ENCODE measurements around the gene PPM1B. TPM values are rescaled to one million over a fixed set of nuclear protein-coding genes. Genes with fewer than 3 reads are reported as not detected.

PPM1B gene
- total RNA-seq, 3 donors from 2014 or later (not counting 1 experiment from before 2014, with no cell fraction given): 79.9 to 102 (median 98.8) TPM

- DNase-seq (no peak), ATAC-seq (no peak)
- Histone ChIP-seq H3K4me1 (ENCODE audit: control insufficient read depth, insufficient read depth, low read length) (peaks cover 21% of the 10 kb centered on the region), H3K36me3 (ENCODE audit: control insufficient read depth, insufficient read depth, low read length) (no peaks in the 10 kb centered on the region), H3K9me3 (ENCODE audit: control insufficient read depth, insufficient read depth, low read length) (no peaks in the 10 kb centered on the region), H3K27ac (ENCODE audit: low read length) (no peak overlapping the region), H3K4me3 (ENCODE audit: low read length) (no peak overlapping the region), H3K27me3 (ENCODE audit: control insufficient read depth, insufficient read depth, low read length) (no peaks in the 10 kb centered on the region)
- Mint-ChIP-seq H3K4me1 (peaks cover 77 to 87% of the 10 kb centered on the region in 2 donors), H3K27me3 (ENCODE audit: low read depth in 2 of 2) (no peaks in the 10 kb centered on the region), H3K9me3 (no peaks in the 10 kb centered on the region), H3K27ac (peak overlapping the region; percentile 68 to 94), H3K36me3 (no peaks in the 10 kb centered on the region), H3K4me3 (no peak overlapping the region)
- no peak for TF ChIP-seq CTCF (IDR thresholded peaks at IDR 0.05)
- WGBS (ENCODE audit: insufficient coverage): 0% methylated on average over 1 of the region's 3 CpGs
- intact Hi-C loops (cut with micrococcal nuclease): no loop called here
Observed at GRCh38 chr2:44188696-44189095, 20.0 kb downstream of the PPM1B start.

- whole genome bisulfite sequencing (ENCODE audit: insufficient coverage): 67% methylated on average over 4 of the region's 4 CpGs
- Histone ChIP-seq H3K4me1 (ENCODE audit: control insufficient read depth, insufficient read depth, low read length) (peaks cover 18% of the 10 kb centered on the region), H3K27me3 (ENCODE audit: control insufficient read depth, insufficient read depth, low read length) (no peaks in the 10 kb centered on the region), H3K27ac (ENCODE audit: low read length) (no peak overlapping the region), H3K4me3 (ENCODE audit: low read length) (no peak overlapping the region), H3K36me3 (ENCODE audit: control insufficient read depth, insufficient read depth, low read length) (no peaks in the 10 kb centered on the region), H3K9me3 (ENCODE audit: control insufficient read depth, insufficient read depth, low read length) (no peaks in the 10 kb centered on the region)
- Mint-ChIP-seq H3K4me1 (peaks cover 77 to 87% of the 10 kb centered on the region in 2 donors), H3K36me3 (no peaks in the 10 kb centered on the region), H3K4me3 (no peak overlapping the region), H3K27me3 (ENCODE audit: low read depth in 2 of 2) (no peaks in the 10 kb centered on the region), H3K27ac (peak overlapping the region; percentile 68 to 94), H3K9me3 (no peaks in the 10 kb centered on the region)
- DNase-seq: no peak
- TF ChIP-seq CTCF (IDR thresholded peaks at IDR 0.05): no peak
- no peak for ATAC-seq
- intact Hi-C loops (cut with micrococcal nuclease): no loop called here
Observed at GRCh38 chr2:44189104-44189503, 20.4 kb downstream of the PPM1B start.

- intact Hi-C loops (cut with micrococcal nuclease): no loop called here
- peaks cover 18% of the 10 kb centered on the region for H3K4me1 ChIP-seq (ENCODE audit: control insufficient read depth, insufficient read depth, low read length)
Observed at GRCh38 chr2:44190526-44190925, 21.9 kb downstream of the PPM1B start.

More at GRCh38 chr2:44190526-44190925, 21.9 kb downstream of the PPM1B start:
- no peaks in the 10 kb centered on the region for H3K9me3 Mint-ChIP-seq
- no peak overlapping the region for H3K4me3 ChIP-seq (ENCODE audit: low read length)
- H3K36me3 ChIP-seq (ENCODE audit: control insufficient read depth, insufficient read depth, low read length): no peaks in the 10 kb centered on the region
- H3K36me3 Mint-ChIP-seq: no peaks in the 10 kb centered on the region
- no peaks in the 10 kb centered on the region for H3K27me3 ChIP-seq (ENCODE audit: control insufficient read depth, insufficient read depth, low read length)
- H3K27ac Mint-ChIP-seq: no peak overlapping the region
- H3K4me3 Mint-ChIP-seq: no peak overlapping the region
- DNase-seq: no peak
- H3K4me1 Mint-ChIP-seq: peaks cover 69 to 76% of the 10 kb centered on the region in 2 donors
- no peak for TF ChIP-seq CTCF (IDR thresholded peaks at IDR 0.05)
- no peaks in the 10 kb centered on the region for H3K27me3 Mint-ChIP-seq (ENCODE audit: low read depth in 2 of 2)
- WGBS (ENCODE audit: insufficient coverage): 69% methylated on average over 2 of the region's 3 CpGs
- ATAC-seq: no peak
- H3K9me3 ChIP-seq (ENCODE audit: control insufficient read depth, insufficient read depth, low read length): no peaks in the 10 kb centered on the region
- no peak overlapping the region for H3K27ac ChIP-seq (ENCODE audit: low read length)
